SU-DHL-6 (cell line): ENCODE measurements around the gene EXPH5.

Experiments used
- EZH2phosphoT487 ChIP-seq: fragments of 200-600 bp; sonication (generic), shearing (Covaris generic); conservative IDR thresholded peaks from 2 replicates; pipeline ENCODE4 v1.6.1; 2018; ENCODE audit warnings: mild to moderate bottlenecking, antibody characterized with exemption, low read length, moderate library complexity, mixed read lengths
- TF ChIP-seq, protein P1 (sequence below): fragments of 200-600 bp; sonication (generic); IDR thresholded peaks from one replicate; pipeline ENCODE4 v1.5.1; 2017; ENCODE audit warnings: antibody characterized with exemption, mild to moderate bottlenecking, low read length, moderate library complexity; ENCODE audit not compliant: insufficient read depth, poor library complexity, severe bottlenecking

DNA sequence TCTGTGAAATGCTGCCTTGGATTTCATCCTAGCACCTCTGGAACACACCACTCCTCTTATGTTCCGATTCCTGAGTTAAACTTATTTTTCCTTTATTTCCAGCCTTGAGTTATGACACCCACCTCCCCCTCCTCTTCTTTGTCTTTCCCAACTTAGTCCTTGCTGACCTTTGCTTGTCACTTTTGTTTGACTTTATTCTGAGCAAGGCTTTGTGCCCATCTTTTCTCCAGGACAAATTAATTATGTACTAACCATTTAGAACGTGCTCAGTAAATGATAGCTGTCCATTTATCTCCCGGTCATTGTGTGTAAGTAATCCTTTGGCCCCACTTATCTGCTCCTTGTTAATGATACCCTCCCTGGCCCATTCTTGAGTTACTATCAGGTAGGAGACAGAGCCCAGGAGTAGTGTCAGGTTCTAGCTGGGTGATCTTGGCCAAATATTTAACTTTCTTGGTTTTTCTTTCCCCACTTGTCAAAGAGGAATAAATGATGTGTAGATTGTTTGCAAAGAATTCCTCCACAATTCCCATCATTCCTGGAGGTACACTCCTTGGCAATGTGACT lies 44.2 kb downstream of the EXPH5 start:
- TF ChIP-seq, protein P1, sequence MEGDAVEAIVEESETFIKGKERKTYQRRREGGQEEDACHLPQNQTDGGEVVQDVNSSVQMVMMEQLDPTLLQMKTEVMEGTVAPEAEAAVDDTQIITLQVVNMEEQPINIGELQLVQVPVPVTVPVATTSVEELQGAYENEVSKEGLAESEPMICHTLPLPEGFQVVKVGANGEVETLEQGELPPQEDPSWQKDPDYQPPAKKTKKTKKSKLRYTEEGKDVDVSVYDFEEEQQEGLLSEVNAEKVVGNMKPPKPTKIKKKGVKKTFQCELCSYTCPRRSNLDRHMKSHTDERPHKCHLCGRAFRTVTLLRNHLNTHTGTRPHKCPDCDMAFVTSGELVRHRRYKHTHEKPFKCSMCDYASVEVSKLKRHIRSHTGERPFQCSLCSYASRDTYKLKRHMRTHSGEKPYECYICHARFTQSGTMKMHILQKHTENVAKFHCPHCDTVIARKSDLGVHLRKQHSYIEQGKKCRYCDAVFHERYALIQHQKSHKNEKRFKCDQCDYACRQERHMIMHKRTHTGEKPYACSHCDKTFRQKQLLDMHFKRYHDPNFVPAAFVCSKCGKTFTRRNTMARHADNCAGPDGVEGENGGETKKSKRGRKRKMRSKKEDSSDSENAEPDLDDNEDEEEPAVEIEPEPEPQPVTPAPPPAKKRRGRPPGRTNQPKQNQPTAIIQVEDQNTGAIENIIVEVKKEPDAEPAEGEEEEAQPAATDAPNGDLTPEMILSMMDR: no peak
- TF ChIP-seq EZH2phosphoT487: no peak
